DND-41 (cell line): ENCODE results near the gene LMF1.

Source experiments
- CTCF ChIP-seq: IDR thresholded peaks from 2 replicates; pipeline ENCODE4 v1.5.1; 2012; ENCODE audit warnings: borderline replicate concordance, low read length, moderate library complexity, mild to moderate bottlenecking; ENCODE audit not compliant: poor library complexity, severe bottlenecking; ENCODE audit errors: extremely low read depth
- EZH2 ChIP-seq: IDR thresholded peaks from 3 replicates; pipeline ENCODE4 v1.6.1; 2012; ENCODE audit warnings: borderline replicate concordance, low read depth, mild to moderate bottlenecking, moderate library complexity, low read length, inconsistent platforms; ENCODE audit not compliant: severe bottlenecking

GRCh38 chr16:883781-884180 is 87.0 kb downstream of the LMF1 start:
- TF ChIP-seq CTCF (no peak), EZH2 (no peak)
